Measurements from ENCODE around the gene LAMB1.
"Not testable (repeated sequence)": the region's sequence is repeated elsewhere in the genome, so short reads cannot be mapped to it uniquely, and the experiment has no call there.

Gene LAMB1

GRCh38 chr7:107909445-107909844 is 93.5 kb downstream of the LAMB1 start:
- no peak for DNase-seq

GRCh38 chr7:107907790-107908189 is 95.2 kb downstream of the LAMB1 start:
- DNase-seq: no peak

- DNase-seq: no peak
Observed at GRCh38 chr7:107902381-107902780, 100.6 kb downstream of the LAMB1 start.

- no peak for DNase-seq
Observed at GRCh38 chr7:107900496-107901015, 102.4 kb downstream of the LAMB1 start.

- no peak for DNase-seq
Observed at GRCh38 chr7:107898997-107899594, 103.9 kb downstream of the LAMB1 start.

- DNase-seq: not testable (repeated sequence)
Observed at GRCh38 chr7:107892367-107892741, 110.6 kb downstream of the LAMB1 start.

GRCh38 chr7:107891636-107892366 is 111.2 kb downstream of the LAMB1 start:
- DNase-seq: no peak

- peak; percentile 89 for DNase-seq
Observed at GRCh38 chr7:107890962-107891635, 111.9 kb downstream of the LAMB1 start, which contains the start of gene DLD. DLD (plus strand) TSS chr7:107891183; CDS start chr7:107891251, 68 bp downstream.

GRCh38 chr7:107890493-107890961 is 112.4 kb downstream of the LAMB1 start:
- DNase-seq: no peak

- no peak for DNase-seq
Observed at GRCh38 chr7:107889992-107890391, 113.0 kb downstream of the LAMB1 start.

- DNase-seq: not testable (repeated sequence)
Observed at GRCh38 chr7:107887827-107888226, 115.1 kb downstream of the LAMB1 start.

GRCh38 chr7:107884066-107884818 is 118.7 kb downstream of the LAMB1 start:
- no peak for DNase-seq

- no peak for DNase-seq
Observed at GRCh38 chr7:107882766-107883165, 120.2 kb downstream of the LAMB1 start.

- DNase-seq: peak; percentile 47
Observed at GRCh38 chr7:107879400-107880035, 123.4 kb downstream of the LAMB1 start.

GRCh38 chr7:107878636-107879035 is 124.3 kb downstream of the LAMB1 start:
- DNase-seq: no peak

GRCh38 chr7:107877731-107878382 is 125.1 kb downstream of the LAMB1 start:
- DNase-seq: no peak

GRCh38 chr7:107876916-107877315 is 126.0 kb downstream of the LAMB1 start:
- no peak for DNase-seq

- peak; percentile 58 for DNase-seq
Observed at GRCh38 chr7:107874605-107875446, 128.1 kb downstream of the LAMB1 start.

GRCh38 chr7:107874111-107874510 is 128.8 kb downstream of the LAMB1 start:
- no peak for DNase-seq
